ENCODE results near the gene NEMP1. TPM values are rescaled to one million over a fixed set of nuclear protein-coding genes. Genes with fewer than 3 reads are reported as not detected.

The NEMP1 gene, protein sequence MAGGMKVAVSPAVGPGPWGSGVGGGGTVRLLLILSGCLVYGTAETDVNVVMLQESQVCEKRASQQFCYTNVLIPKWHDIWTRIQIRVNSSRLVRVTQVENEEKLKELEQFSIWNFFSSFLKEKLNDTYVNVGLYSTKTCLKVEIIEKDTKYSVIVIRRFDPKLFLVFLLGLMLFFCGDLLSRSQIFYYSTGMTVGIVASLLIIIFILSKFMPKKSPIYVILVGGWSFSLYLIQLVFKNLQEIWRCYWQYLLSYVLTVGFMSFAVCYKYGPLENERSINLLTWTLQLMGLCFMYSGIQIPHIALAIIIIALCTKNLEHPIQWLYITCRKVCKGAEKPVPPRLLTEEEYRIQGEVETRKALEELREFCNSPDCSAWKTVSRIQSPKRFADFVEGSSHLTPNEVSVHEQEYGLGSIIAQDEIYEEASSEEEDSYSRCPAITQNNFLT
- total RNA-seq (19.5 TPM), polyA plus RNA-seq (9.5 TPM)
- long read RNA-seq, donor 1 = 0 reads
- long read RNA-seq, donor 2 = 0 reads
- long read RNA-seq, donor 3, full-length matches to known transcripts = 7 of 7 reads
- long read RNA-seq, donor 3, partial matches to known transcripts = 0 of 7 reads
- long read RNA-seq, donor 3, other reads (novel, unspliced or antisense) = 0 of 7 reads
- long read RNA-seq, donor 4, full-length matches to known transcripts = 1 of 1 reads
- long read RNA-seq, donor 4, partial matches to known transcripts = 0 of 1 reads
- long read RNA-seq, donor 4, other reads (novel, unspliced or antisense) = 0 of 1 reads
- long read RNA-seq, donor 5, full-length matches to known transcripts = 6 of 19 reads
- long read RNA-seq, donor 5, partial matches to known transcripts = 13 of 19 reads
- long read RNA-seq, donor 5, other reads (novel, unspliced or antisense) = 0 of 19 reads
- long read RNA-seq, donor 6, full-length matches to known transcripts = 3 of 3 reads
- long read RNA-seq, donor 6, partial matches to known transcripts = 0 of 3 reads
- long read RNA-seq, donor 6, other reads (novel, unspliced or antisense) = 0 of 3 reads
- long read RNA-seq, donor 7, full-length matches to known transcripts = 8 of 8 reads
- long read RNA-seq, donor 7, partial matches to known transcripts = 0 of 8 reads
- long read RNA-seq, donor 7, other reads (novel, unspliced or antisense) = 0 of 8 reads
- long read RNA-seq, donor 8, full-length matches to known transcripts = 2 of 2 reads
- long read RNA-seq, donor 8, partial matches to known transcripts = 0 of 2 reads
- long read RNA-seq, donor 8, other reads (novel, unspliced or antisense) = 0 of 2 reads
- long read RNA-seq, donor 9, full-length matches to known transcripts = 6 of 6 reads
- long read RNA-seq, donor 9, partial matches to known transcripts = 0 of 6 reads
- long read RNA-seq, donor 9, other reads (novel, unspliced or antisense) = 0 of 6 reads
- long read RNA-seq, donor 10, full-length matches to known transcripts = 2 of 2 reads
- long read RNA-seq, donor 10, partial matches to known transcripts = 0 of 2 reads
- long read RNA-seq, donor 10, other reads (novel, unspliced or antisense) = 0 of 2 reads

DNA sequence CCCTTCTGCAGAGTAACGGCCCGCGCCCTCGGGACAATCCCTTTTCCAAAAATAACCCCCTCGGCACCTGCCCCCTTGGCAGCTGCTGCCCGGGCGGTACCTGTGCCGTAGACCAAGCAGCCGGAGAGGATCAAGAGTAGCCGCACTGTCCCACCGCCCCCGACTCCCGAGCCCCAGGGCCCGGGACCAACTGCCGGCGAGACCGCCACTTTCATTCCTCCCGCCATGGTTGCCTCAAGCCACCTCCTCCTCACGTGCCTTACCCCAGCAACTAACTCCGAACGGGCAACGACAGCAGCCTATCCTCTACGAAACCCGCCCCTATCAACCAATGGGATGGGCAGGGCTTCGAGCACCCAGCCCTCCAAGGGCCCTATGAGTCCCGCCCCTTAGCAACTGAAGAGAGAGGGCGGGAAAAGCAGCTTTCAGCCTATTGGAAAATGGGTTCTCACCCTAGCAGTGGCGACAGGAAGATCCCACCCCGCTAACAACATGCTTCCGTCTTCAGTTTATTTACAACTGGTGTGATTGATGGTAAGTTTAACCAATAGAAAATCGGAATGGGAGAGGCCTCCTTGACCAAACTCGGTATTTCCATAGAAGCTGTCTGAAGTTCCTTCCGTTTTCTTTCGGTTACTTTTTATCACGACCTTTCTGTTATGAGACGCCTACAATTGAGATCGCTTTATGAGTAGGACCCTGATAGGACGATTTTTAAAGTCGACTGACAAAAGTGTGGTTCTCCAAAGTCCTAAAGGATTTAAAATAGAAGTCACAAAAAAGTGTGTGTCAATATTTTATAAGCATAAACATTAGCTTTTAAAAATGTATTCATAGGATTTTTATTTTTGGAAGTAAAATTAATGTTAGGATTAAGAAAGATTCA, at the start of gene NEMP1:
Gene NEMP1 (minus strand): TSS at position 273 of the 886 bp plus-strand sequence. CDS start 46 bp downstream, at position 227.
- Histone ChIP-seq H3K9me3 (ENCODE audit: control insufficient read depth in 2 of 2, insufficient read depth in 1 of 2, low read length in 1 of 2) (no peaks in the 10 kb centered on the region), H3K4me3 (ENCODE audit: low read length in 2 of 2) (peak within 1 kb of the TSS; percentile 63 to 80), H3K27me3 (ENCODE audit: control insufficient read depth in 2 of 2, insufficient read depth in 1 of 2, low read length in 1 of 2) (no peaks in the 10 kb centered on the region), H3K36me3 (ENCODE audit: control insufficient read depth in 2 of 2, insufficient read depth in 2 of 2, low read length in 1 of 2) (peaks cover 6 to 8% of the 10 kb centered on the region in 2 donors), H3K27ac (ENCODE audit: low read depth in 1 of 2, low read length in 1 of 2) (peak within 1 kb of the TSS; percentile 87 to 95), H3K4me1 (ENCODE audit: control insufficient read depth in 2 of 2, insufficient read depth in 2 of 2, low read length in 2 of 2) (peaks cover 7 to 18% of the 10 kb centered on the region in 2 donors)
- WGBS = under 1% methylated on average over 39 of the region's 39 CpGs
- peak; percentile 99 to 100 (median 99) for DNase-seq (ENCODE audit: low read depth in 6 of 9, low spot score in 9 of 9)

DNA sequence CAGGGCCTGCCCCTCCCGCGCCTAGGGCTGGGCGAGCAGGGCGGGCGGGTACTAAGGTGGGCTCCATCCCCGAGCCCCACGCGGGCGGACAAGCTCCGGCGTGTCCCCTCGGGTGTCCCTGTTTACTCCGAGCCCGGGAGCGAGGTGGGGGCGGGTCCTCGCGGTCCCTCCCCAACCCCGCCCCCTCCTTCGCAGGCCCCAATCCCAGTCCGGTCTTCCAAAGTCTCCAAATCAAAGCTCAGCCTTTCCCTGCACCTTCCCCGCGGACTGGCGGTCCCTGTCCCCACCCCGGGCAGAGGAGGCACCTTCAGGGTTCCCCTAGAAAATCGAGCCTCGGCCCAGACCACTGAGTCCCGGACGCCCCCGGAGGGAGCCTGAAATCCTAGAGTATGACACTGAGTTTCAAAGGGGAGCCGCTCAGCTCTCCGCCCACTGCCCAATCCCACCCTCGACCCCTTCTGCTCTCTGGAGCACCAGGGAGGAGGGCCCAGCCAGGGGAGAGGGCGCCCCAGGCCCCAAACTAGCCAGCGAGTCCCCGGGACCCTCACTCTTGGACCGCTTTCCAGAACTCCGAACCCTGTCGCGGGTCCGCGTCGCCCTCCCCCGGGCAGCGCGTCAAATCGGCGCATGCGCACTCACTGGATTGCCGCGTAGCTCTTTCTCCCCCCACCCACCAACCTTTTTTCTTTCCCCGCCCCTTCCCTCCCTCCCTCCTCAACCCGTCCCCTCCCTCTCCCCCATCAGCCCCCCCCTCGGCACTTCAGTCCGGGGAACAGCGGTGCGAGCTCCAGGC, 49.3 kb upstream of the NEMP1 start, which contains the start of gene LRP1:
Gene LRP1 (plus strand): TSS at position 758 of the 793 bp plus-strand sequence. CDS start 482 bp downstream, outside the sequence.
- Histone ChIP-seq H3K4me1 (ENCODE audit: control insufficient read depth in 2 of 2, insufficient read depth in 2 of 2, low read length in 2 of 2) (peaks cover 9 to 28% of the 10 kb centered on the region in 2 donors), H3K9me3 (ENCODE audit: control insufficient read depth in 2 of 2, insufficient read depth in 1 of 2, low read length in 1 of 2) (peaks cover 0 to 1% of the 10 kb centered on the region in 2 donors), H3K4me3 (ENCODE audit: low read length in 2 of 2) (peak within 1 kb of the TSS; percentile 52 to 82), H3K36me3 (ENCODE audit: control insufficient read depth in 2 of 2, insufficient read depth in 2 of 2, low read length in 1 of 2) (no peaks in the 10 kb centered on the region), H3K27ac (ENCODE audit: low read depth in 1 of 2, low read length in 1 of 2) (peak within 1 kb of the TSS; percentile 65 to 84), H3K27me3 (ENCODE audit: control insufficient read depth in 2 of 2, insufficient read depth in 1 of 2, low read length in 1 of 2) (peaks cover 51 to 86% of the 10 kb centered on the region in 2 donors)
- 1% methylated on average over 57 of the region's 57 CpGs for WGBS
- DNase-seq (ENCODE audit: low read depth in 6 of 9, low spot score in 9 of 9) = peak in 7 of 9 donors; percentile 39 to 79 (median 61)

DNA sequence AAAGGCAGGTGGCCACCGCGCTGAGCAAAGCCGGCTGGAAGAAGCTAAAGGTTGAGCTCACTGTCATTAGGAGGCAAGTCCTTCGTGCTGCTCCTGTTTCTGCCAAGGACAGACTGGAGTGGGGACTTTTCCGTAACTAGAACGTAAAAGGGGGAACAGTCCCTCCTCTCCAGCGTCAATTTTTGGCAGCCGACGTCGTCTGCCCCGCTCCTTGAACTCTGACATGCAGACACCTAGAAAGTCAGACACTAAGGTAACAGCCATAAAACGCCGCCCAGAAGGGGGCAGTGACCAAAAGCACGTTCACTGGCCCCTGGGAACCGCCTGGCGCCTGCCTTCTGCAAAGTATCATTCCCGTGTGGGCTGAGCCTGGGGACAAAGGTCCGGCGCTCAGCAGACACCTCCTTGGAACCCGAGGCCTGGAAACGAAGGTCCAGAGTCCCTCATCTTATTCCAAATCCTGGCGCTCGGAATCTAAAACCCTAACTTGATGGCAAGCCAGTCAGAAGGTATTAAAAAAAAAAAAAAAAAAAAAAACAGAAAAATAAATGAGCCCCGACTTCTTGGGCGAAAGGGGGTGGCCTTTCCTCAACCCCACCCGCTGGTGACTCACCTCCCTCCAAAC, 48.6 kb upstream of the NEMP1 start:
- H3K27ac ChIP-seq (ENCODE audit: low read depth in 1 of 2, low read length in 1 of 2) = peak overlapping the region; percentile 51 to 55
- H3K9me3 ChIP-seq (ENCODE audit: control insufficient read depth in 2 of 2, insufficient read depth in 1 of 2, low read length in 1 of 2) = peaks cover 0 to 1% of the 10 kb centered on the region in 2 donors
- H3K36me3 ChIP-seq (ENCODE audit: control insufficient read depth in 2 of 2, insufficient read depth in 2 of 2, low read length in 1 of 2) = no peaks in the 10 kb centered on the region
- WGBS = 8% methylated on average over 26 of the region's 26 CpGs
- peaks cover 9 to 28% of the 10 kb centered on the region in 2 donors for H3K4me1 ChIP-seq (ENCODE audit: control insufficient read depth in 2 of 2, insufficient read depth in 2 of 2, low read length in 2 of 2)
- peaks cover 51 to 79% of the 10 kb centered on the region in 2 donors for H3K27me3 ChIP-seq (ENCODE audit: control insufficient read depth in 2 of 2, insufficient read depth in 1 of 2, low read length in 1 of 2)
- H3K4me3 ChIP-seq (ENCODE audit: low read length in 2 of 2) = peak overlapping the region; percentile 52 to 82
- peak in 1 of 9 donors; percentile 34 for DNase-seq (ENCODE audit: low read depth in 6 of 9, low spot score in 9 of 9)

DNA sequence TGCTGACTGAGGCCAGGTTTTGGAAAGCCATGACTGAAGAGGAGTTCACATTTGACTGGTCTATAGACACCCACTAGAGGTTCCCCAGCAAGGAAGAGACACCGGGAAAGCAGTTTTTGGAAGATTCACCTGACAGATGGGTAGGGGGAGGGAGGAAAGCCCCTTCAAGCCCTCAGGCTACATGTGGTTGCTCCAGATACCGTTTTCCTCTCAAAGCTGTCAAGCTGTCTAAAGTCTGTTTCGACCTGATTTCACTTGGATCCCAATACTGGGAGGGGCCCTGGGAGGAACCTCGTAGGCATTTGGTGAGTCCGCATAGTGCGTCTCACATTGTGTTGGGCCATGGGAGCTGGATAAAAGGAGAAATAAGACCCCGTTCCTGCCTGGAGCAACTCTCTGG, 48.0 kb upstream of the NEMP1 start:
- no peaks in the 10 kb centered on the region for H3K36me3 ChIP-seq (ENCODE audit: control insufficient read depth in 2 of 2, insufficient read depth in 2 of 2, low read length in 1 of 2)
- H3K27me3 ChIP-seq (ENCODE audit: control insufficient read depth in 2 of 2, insufficient read depth in 1 of 2, low read length in 1 of 2) = peaks cover 51 to 73% of the 10 kb centered on the region in 2 donors
- peaks cover 0 to 1% of the 10 kb centered on the region in 2 donors for H3K9me3 ChIP-seq (ENCODE audit: control insufficient read depth in 2 of 2, insufficient read depth in 1 of 2, low read length in 1 of 2)
- H3K4me3 ChIP-seq (ENCODE audit: low read length in 2 of 2) = no peak overlapping the region
- DNase-seq (ENCODE audit: low read depth in 6 of 9, low spot score in 9 of 9) = no peak
- H3K27ac ChIP-seq (ENCODE audit: low read depth in 1 of 2, low read length in 1 of 2) = peak overlapping the region; percentile 51 to 55
- 74% methylated on average over 7 of the region's 7 CpGs for WGBS
- peaks cover 9 to 28% of the 10 kb centered on the region in 2 donors for H3K4me1 ChIP-seq (ENCODE audit: control insufficient read depth in 2 of 2, insufficient read depth in 2 of 2, low read length in 2 of 2)

DNA sequence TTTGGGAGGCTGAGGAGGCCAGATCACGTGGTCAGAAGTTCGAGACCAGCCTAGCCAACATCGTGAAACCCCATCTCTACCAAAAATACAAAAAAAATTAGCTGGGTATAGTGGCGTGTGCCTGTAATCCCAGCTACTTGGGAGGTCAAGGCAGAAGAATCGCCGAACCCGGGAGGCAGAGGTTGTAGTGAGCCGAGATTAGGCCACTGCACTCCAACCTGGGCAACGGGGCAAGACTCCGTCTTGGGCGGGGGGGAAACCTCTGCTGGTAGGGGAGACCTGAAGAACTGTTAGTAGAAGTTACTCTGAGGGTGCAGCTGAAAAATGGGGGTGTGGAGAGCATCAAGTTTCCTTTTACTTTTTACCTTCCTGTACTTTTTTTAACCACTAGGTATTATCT, 47.5 kb upstream of the NEMP1 start:
- H3K27ac ChIP-seq (ENCODE audit: low read depth in 1 of 2, low read length in 1 of 2) = no peak overlapping the region
- H3K9me3 ChIP-seq (ENCODE audit: control insufficient read depth in 2 of 2, insufficient read depth in 1 of 2, low read length in 1 of 2) = peaks cover 0 to 1% of the 10 kb centered on the region in 2 donors
- H3K4me3 ChIP-seq (ENCODE audit: low read length in 2 of 2) = no peak overlapping the region
- peaks cover 51 to 68% of the 10 kb centered on the region in 2 donors for H3K27me3 ChIP-seq (ENCODE audit: control insufficient read depth in 2 of 2, insufficient read depth in 1 of 2, low read length in 1 of 2)
- 96% methylated on average over 11 of the region's 11 CpGs for WGBS
- H3K36me3 ChIP-seq (ENCODE audit: control insufficient read depth in 2 of 2, insufficient read depth in 2 of 2, low read length in 1 of 2) = no peaks in the 10 kb centered on the region
- peaks cover 9 to 28% of the 10 kb centered on the region in 2 donors for H3K4me1 ChIP-seq (ENCODE audit: control insufficient read depth in 2 of 2, insufficient read depth in 2 of 2, low read length in 2 of 2)
- DNase-seq (ENCODE audit: low read depth in 6 of 9, low spot score in 9 of 9) = no peak

DNA sequence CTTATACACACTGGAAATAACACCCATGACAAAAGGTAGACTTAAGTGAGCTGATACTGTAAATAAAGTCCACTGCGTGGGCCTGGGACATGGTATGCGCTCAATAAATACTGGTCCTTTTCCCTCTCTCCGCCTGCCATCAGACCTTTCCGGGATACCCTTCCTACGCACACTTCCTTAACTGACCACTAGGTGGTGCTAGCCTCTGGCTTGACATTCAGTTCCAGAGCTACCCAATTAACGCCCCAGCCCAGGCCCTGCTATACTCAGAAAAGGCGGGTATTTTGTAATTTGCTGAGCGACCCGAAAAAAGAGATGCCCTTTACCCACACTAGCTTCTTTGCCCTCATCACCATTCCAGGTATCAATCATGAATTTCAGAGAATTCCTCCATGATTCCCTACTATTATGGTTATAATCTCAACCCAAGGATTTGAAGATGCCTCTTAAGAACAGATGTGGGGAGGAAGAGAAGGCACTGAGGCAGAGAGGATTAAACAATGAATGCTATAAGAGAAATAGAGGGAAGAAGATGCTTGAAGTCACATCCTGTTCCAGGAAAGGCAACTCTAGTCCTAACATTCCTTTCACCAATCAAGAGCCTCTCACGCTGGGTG, 45.8 kb upstream of the NEMP1 start:
- Histone ChIP-seq H3K4me3 (ENCODE audit: low read length in 2 of 2) (no peak overlapping the region), H3K4me1 (ENCODE audit: control insufficient read depth in 2 of 2, insufficient read depth in 2 of 2, low read length in 2 of 2) (peaks cover 9 to 26% of the 10 kb centered on the region in 2 donors), H3K27me3 (ENCODE audit: control insufficient read depth in 2 of 2, insufficient read depth in 1 of 2, low read length in 1 of 2) (peaks cover 36 to 51% of the 10 kb centered on the region in 2 donors), H3K9me3 (ENCODE audit: control insufficient read depth in 2 of 2, insufficient read depth in 1 of 2, low read length in 1 of 2) (peaks cover 0 to 1% of the 10 kb centered on the region in 2 donors), H3K36me3 (ENCODE audit: control insufficient read depth in 2 of 2, insufficient read depth in 2 of 2, low read length in 1 of 2) (no peaks in the 10 kb centered on the region), H3K27ac (ENCODE audit: low read depth in 1 of 2, low read length in 1 of 2) (no peak overlapping the region)
- WGBS = 25% methylated on average over 10 of the region's 10 CpGs
- DNase-seq (ENCODE audit: low read depth in 6 of 9, low spot score in 9 of 9) = peak in 6 of 9 donors; percentile 55 to 83 (median 69)

All from thymus (tissue), 14 donors.